ENCODE measurements around the gene TNIP1.

- TF ChIP-seq POLR2AphosphoS5 (IDR thresholded peaks at IDR 0.05; ENCODE audit: low read depth, low read length) (peak; percentile 45), POLR2A (IDR thresholded peaks at IDR 0.05; ENCODE audit: low read depth, low read length) (peak; percentile 35)
These were observed 3.4 kb downstream of the TNIP1 start for GRCh38 chr5:151077419-151077818.

Measured in GM12891 (cell line).